Natural killer cell (primary cell): ENCODE measurements around the gene AATK. TPM values are rescaled to one million over a fixed set of nuclear protein-coding genes. Genes with fewer than 3 reads are reported as not detected.

Experiments
- ATAC-seq, 3 donors: fragments of 150-1000 bp in 2 of 3; fragments of 200-7000 bp in 1 of 3; cut with Tn5 transposase; 1 replicate in 1 of 3; 2 replicates in 2 of 3; pipeline ENCODE4 v1.10.0; 2021; ENCODE audit warnings: mild to moderate bottlenecking in 2 of 3, moderate library complexity in 2 of 3
- DNase-seq, 2 donors: peaks; one replicate each; pipeline versions ENCODE4 v3.0.0 to v3.0.0-alpha.2; 2013 to 2021; ENCODE audit warnings: mixed read lengths in 1 of 2
- H3K27ac ChIP-seq: one replicate; pipeline ENCODE4 v1.5.1; 2013; ENCODE audit warnings: mild to moderate bottlenecking, low read length
- H3K27me3 ChIP-seq: one replicate; pipeline ENCODE4 v1.6.1; 2013; ENCODE audit warnings: low read length; ENCODE audit not compliant: control insufficient read depth, insufficient read depth
- H3K36me3 ChIP-seq: one replicate; pipeline ENCODE4 v1.6.1; 2013; ENCODE audit warnings: low read length; ENCODE audit not compliant: control insufficient read depth, insufficient read depth
- H3K4me1 ChIP-seq: one replicate; pipeline ENCODE4 v1.6.1; 2013; ENCODE audit warnings: low read length; ENCODE audit not compliant: control insufficient read depth, insufficient read depth
- H3K4me3 ChIP-seq: one replicate; pipeline ENCODE4 v1.5.1; 2013; ENCODE audit warnings: low read length
- H3K9me3 ChIP-seq: one replicate; pipeline ENCODE4 v1.6.1; 2013; ENCODE audit warnings: low read length; ENCODE audit not compliant: control insufficient read depth, insufficient read depth
- H3K27ac Mint-ChIP-seq, 2 donors: one replicate each; pipeline ENCODE4 v1.8.0; 2022; ENCODE audit warnings: mild to moderate bottlenecking in 2 of 2, mixed read lengths in 2 of 2, moderate library complexity in 1 of 2
- H3K27me3 Mint-ChIP-seq, 2 donors: one replicate each; pipeline ENCODE4 v1.8.0; 2022; ENCODE audit warnings: low read depth in 2 of 2, mixed read lengths in 2 of 2
- H3K36me3 Mint-ChIP-seq: one replicate; pipeline ENCODE4 v1.8.0; 2022; ENCODE audit warnings: mixed read lengths
- H3K4me1 Mint-ChIP-seq, 2 donors: one replicate each; pipeline ENCODE4 v1.8.0; 2022; ENCODE audit warnings: mixed read lengths in 2 of 2
- H3K4me3 Mint-ChIP-seq: one replicate; pipeline ENCODE4 v1.8.0; 2022; ENCODE audit warnings: mild to moderate bottlenecking, moderate library complexity, mixed read lengths
- H3K9me3 Mint-ChIP-seq, 2 donors: one replicate each; pipeline ENCODE4 v1.8.0; 2022; ENCODE audit warnings: mixed read lengths in 2 of 2
- CTCF ChIP-seq: fragments of 200-600 bp; IDR thresholded peaks from one replicate; pipeline ENCODE4 v1.8.0; 2022; ENCODE audit warnings: antibody characterized with exemption
- WGBS: methylation state at CpG from one replicate; pipeline ENCODE4 v1.1.7; 2013; ENCODE audit warnings: missing lambda C conversion rate; ENCODE audit not compliant: insufficient coverage; 5-methylcytosine and 5-hydroxymethylcytosine counted together
- intact Hi-C: fragments of 100-400 bp; cut with micrococcal nuclease; formaldehyde crosslinking; loops from one replicate; pipeline ENCODE4 v1.14.2; 2022
- total RNA-seq, 4 donors: library from RNA; stranded (reverse); fragments of 120-200 nt in 1 of 4; gene quantifications; one replicate each; pipeline versions ENCODE4 v1.2.3 to v1.2.4, GENCODE V29; 2013 to 2022

The AATK gene
- total RNA-seq, 3 donors from 2014 or later (not counting 1 experiment from before 2014, with no cell fraction given) = 8.5 to 13.7 (median 10.4) TPM

GRCh38 chr17:81112450-81112849 lies 53.6 kb downstream of the AATK start:
- Mint-ChIP-seq H3K4me3 (no peak overlapping the region), H3K9me3 (no peaks in the 10 kb centered on the region), H3K4me1 (no peaks in the 10 kb centered on the region), H3K27me3 (no peaks in the 10 kb centered on the region), H3K27ac (no peak overlapping the region), H3K36me3 (no peaks in the 10 kb centered on the region)
- Histone ChIP-seq H3K27ac (no peak overlapping the region), H3K4me1 (no peaks in the 10 kb centered on the region), H3K36me3 (no peaks in the 10 kb centered on the region), H3K9me3 (no peaks in the 10 kb centered on the region), H3K4me3 (no peak overlapping the region), H3K27me3 (no peaks in the 10 kb centered on the region)
- DNase-seq = no peak
- TF ChIP-seq CTCF = no peak
- intact Hi-C loops = no loop called here
- no peak for ATAC-seq
- 92% methylated on average over 23 of the region's 23 CpGs for WGBS

GRCh38 chr17:81111066-81111465 lies 55.0 kb downstream of the AATK start:
- H3K27me3 Mint-ChIP-seq = no peaks in the 10 kb centered on the region
- Histone ChIP-seq H3K36me3 (no peaks in the 10 kb centered on the region), H3K4me3 (no peak overlapping the region), H3K27me3 (no peaks in the 10 kb centered on the region), H3K9me3 (no peaks in the 10 kb centered on the region), H3K27ac (no peak overlapping the region), H3K4me1 (no peaks in the 10 kb centered on the region)
- no peaks in the 10 kb centered on the region for H3K9me3 Mint-ChIP-seq
- DNase-seq (no peak), ATAC-seq (no peak)
- WGBS = 83% methylated on average over 10 of the region's 10 CpGs
- H3K4me3 Mint-ChIP-seq = no peak overlapping the region
- no peaks in the 10 kb centered on the region for H3K36me3 Mint-ChIP-seq
- intact Hi-C loops = no loop called here
- TF ChIP-seq CTCF = no peak
- no peak overlapping the region for H3K27ac Mint-ChIP-seq
- no peaks in the 10 kb centered on the region for H3K4me1 Mint-ChIP-seq

DNA sequence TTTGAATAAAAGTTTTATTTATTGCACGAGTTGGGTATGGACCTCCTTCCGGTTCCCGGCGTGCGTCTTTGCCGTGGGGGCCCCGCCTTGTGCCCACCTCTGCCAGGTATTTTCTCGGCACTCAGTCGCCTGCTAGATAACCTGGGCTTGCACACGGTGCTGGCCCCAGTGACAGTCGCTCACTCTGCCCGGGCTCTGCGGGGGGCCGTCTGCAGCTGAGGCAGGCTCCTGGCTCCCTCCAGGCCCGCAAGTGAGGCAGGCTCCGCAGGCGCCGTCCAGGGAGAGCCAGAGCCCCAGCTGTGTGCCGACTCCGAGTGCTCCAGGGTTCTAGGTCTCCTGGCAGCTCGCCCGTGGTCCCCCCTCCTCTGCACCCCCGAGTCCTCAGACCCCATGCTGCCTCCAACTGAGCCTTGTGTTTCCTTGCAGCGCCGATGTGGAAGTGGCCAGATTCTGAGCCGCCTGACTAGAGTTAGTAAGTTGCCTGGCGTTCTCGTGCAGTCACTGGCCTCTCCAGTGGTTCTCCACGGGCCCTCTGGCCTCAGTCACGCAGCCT lies 55.5 kb downstream of the AATK start:
- H3K4me3 Mint-ChIP-seq = no peak overlapping the region
- Histone ChIP-seq H3K36me3 (no peaks in the 10 kb centered on the region), H3K9me3 (no peaks in the 10 kb centered on the region), H3K27ac (no peak overlapping the region), H3K4me1 (no peaks in the 10 kb centered on the region), H3K27me3 (no peaks in the 10 kb centered on the region), H3K4me3 (no peak overlapping the region)
- DNase-seq = no peak
- intact Hi-C loops = no loop called here
- no peaks in the 10 kb centered on the region for H3K9me3 Mint-ChIP-seq
- 91% methylated on average over 30 of the region's 30 CpGs for WGBS
- no peak overlapping the region for H3K27ac Mint-ChIP-seq
- no peaks in the 10 kb centered on the region for H3K36me3 Mint-ChIP-seq
- no peaks in the 10 kb centered on the region for H3K4me1 Mint-ChIP-seq
- H3K27me3 Mint-ChIP-seq = no peaks in the 10 kb centered on the region
- no peak for TF ChIP-seq CTCF
- no peak for ATAC-seq

DNA sequence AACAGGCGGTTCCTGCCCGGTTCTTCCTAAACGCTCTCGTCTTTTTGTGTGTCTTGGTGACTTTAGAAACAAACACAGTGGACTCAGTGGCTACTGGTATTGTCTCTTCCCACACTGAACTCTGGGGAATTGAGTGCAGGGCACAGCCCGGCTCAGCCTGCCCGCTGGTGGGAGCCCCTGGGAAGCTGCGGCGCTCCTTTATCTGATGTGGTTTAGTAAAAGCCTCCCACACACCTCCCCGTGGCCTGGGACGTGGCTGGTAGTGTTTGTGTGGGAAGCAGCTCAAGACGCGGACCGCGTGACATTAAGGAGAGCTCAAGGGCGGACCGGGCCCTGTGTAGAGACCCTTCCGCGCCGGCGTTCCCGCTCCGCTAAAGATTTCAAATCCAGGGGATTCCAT lies 56.1 kb downstream of the AATK start:
- Histone ChIP-seq H3K4me3 (no peak overlapping the region), H3K36me3 (no peaks in the 10 kb centered on the region), H3K27me3 (no peaks in the 10 kb centered on the region), H3K9me3 (no peaks in the 10 kb centered on the region), H3K4me1 (no peaks in the 10 kb centered on the region), H3K27ac (no peak overlapping the region)
- WGBS = 85% methylated on average over 16 of the region's 22 CpGs
- H3K4me1 Mint-ChIP-seq = no peaks in the 10 kb centered on the region
- ATAC-seq = no peak
- no peaks in the 10 kb centered on the region for H3K9me3 Mint-ChIP-seq
- H3K27ac Mint-ChIP-seq = no peak overlapping the region
- intact Hi-C loops = loop anchor here (10.0 kb wide), 1 partner anchor 685 kb away; no protein-coding TSS in a partner anchor
- H3K4me3 Mint-ChIP-seq = no peak overlapping the region
- no peak for TF ChIP-seq CTCF
- H3K36me3 Mint-ChIP-seq = no peaks in the 10 kb centered on the region
- no peak for DNase-seq
- H3K27me3 Mint-ChIP-seq = no peaks in the 10 kb centered on the region
